Gastroesophageal sphincter (tissue), 3 donors: Measurements from ENCODE around the gene RAF1.

ENCODE experiments used
- EP300 ChIP-seq: sonication (generic); formaldehyde crosslinking; IDR thresholded peaks from one replicate; pipeline ENCODE4 v1.6.1; 2017; ENCODE audit warnings: antibody characterized with exemption, mild to moderate bottlenecking
- POLR2A ChIP-seq, 2 donors: fragments of 450-650 bp; IDR thresholded peaks; one replicate each; pipeline ENCODE4 v1.6.1; 2017; ENCODE audit warnings: antibody characterized with exemption in 2 of 2, mild to moderate bottlenecking in 2 of 2, moderate library complexity in 1 of 2
- POLR2AphosphoS5 ChIP-seq: sonication (generic); formaldehyde crosslinking; IDR thresholded peaks from one replicate; pipeline ENCODE4 v1.6.1; 2017; ENCODE audit warnings: antibody characterized with exemption
- TF ChIP-seq, protein P1 (sequence below), 4 experiments: fragments of 200-600 bp in 2 of 4; fragments of 450-650 bp in 2 of 4; sonication (generic) in 1 of 4; IDR thresholded peaks; one replicate each; pipeline ENCODE4 v1.5.1; 2017 to 2019; ENCODE audit warnings: antibody characterized with exemption in 4 of 4, mild to moderate bottlenecking in 2 of 4, moderate library complexity in 2 of 4

DNA sequence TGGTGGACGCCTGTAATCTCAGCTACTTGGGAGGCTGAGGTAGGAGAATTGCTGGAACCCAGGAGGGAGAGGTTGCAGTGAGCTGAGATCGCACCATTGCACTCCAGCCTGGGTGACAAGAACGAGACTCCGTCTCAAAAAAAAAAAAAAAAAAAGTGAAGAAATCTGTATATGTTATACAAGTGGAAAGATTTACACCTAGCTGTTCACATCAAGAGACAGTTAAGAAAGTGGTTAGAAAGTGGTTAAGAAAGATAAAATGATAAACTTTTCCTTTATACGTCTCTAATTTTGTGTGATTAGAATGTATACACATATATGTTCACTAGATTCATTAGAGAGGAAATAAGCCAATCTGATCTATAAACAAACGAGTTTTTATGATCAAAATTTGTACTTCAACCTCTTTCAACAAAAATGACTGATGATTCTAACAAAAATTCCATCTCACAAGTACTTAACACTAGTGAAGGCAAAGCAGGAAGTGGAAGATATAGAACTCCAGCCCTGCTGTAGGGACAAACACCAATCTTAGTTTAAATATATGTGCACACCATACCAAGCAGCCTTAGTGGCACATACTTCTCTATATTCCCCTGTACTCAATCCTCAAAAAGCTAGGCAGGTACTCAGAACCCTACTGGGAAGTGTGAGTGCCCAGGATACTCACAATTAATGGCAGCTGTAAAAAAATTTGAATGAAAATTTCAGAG, 51.2 kb downstream of the RAF1 start:
- TF ChIP-seq, protein P1, sequence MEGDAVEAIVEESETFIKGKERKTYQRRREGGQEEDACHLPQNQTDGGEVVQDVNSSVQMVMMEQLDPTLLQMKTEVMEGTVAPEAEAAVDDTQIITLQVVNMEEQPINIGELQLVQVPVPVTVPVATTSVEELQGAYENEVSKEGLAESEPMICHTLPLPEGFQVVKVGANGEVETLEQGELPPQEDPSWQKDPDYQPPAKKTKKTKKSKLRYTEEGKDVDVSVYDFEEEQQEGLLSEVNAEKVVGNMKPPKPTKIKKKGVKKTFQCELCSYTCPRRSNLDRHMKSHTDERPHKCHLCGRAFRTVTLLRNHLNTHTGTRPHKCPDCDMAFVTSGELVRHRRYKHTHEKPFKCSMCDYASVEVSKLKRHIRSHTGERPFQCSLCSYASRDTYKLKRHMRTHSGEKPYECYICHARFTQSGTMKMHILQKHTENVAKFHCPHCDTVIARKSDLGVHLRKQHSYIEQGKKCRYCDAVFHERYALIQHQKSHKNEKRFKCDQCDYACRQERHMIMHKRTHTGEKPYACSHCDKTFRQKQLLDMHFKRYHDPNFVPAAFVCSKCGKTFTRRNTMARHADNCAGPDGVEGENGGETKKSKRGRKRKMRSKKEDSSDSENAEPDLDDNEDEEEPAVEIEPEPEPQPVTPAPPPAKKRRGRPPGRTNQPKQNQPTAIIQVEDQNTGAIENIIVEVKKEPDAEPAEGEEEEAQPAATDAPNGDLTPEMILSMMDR (IDR thresholded peaks at IDR 0.05): no peak
- no peak for TF ChIP-seq POLR2A (IDR thresholded peaks at IDR 0.05)
- no peak for TF ChIP-seq POLR2AphosphoS5
- TF ChIP-seq EP300: no peak
